Measurements from ENCODE around the gene OR51F1.

DNA sequence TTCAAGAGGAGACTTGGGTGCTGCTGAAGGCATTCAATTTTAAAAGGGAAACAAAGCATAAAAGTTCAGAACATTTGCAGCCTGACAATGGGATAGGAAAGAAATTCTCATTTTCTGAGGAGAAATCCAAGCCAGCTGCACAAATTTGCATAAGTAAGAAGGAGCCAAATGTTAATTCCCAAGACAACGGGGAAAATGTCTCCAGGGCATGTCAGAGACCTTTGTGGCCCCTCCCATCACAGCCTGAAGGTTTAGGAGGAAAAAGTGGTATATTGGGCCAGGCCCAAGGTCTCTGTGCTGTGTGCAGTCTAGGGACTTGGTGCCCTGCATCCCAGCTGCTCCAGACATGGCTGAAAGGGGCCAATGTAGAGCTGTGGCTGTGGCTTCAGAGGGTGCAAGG lies 12.7 kb upstream of the OR51F1 start:
- TF ChIP-seq CTCF (conservative IDR thresholded peaks at IDR 0.05) (no peak), EZH2 (IDR thresholded peaks at IDR 0.05; ENCODE audit: low read depth) (no peak)

Measured in PC-9 (cell line).